HG03354 (cell line): ENCODE measurements around the gene DNAH10.
"Not testable (repeated sequence)": the region's sequence is repeated elsewhere in the genome, so short reads cannot be mapped to it uniquely, and the experiment has no call there.

Experiments
- ATAC-seq: cut with Tn5 transposase; IDR thresholded peaks from one replicate; pipeline ENCODE4 v1.9.1; 2021; ENCODE audit warnings: mild to moderate bottlenecking; ENCODE audit not compliant: unreplicated experiment, poor library complexity, severe bottlenecking

Gene DNAH10

GRCh38 chr12:123939716-123940626, 177.9 kb downstream of the DNAH10 start:
- no peak for ATAC-seq

GRCh38 chr12:123940627-123940966, 178.5 kb downstream of the DNAH10 start:
- no peak for ATAC-seq

GRCh38 chr12:123941000-123941399, 178.9 kb downstream of the DNAH10 start:
- ATAC-seq = no peak

- no peak for ATAC-seq
Observed at GRCh38 chr12:123941624-123942237, 179.6 kb downstream of the DNAH10 start.

- no peak for ATAC-seq
Observed at GRCh38 chr12:123942238-123942653, 180.1 kb downstream of the DNAH10 start.

- ATAC-seq = no peak
Observed at GRCh38 chr12:123942911-123943648, 181.0 kb downstream of the DNAH10 start.

GRCh38 chr12:123943816-123944215, 181.7 kb downstream of the DNAH10 start:
- no peak for ATAC-seq

GRCh38 chr12:123944696-123945095, 182.6 kb downstream of the DNAH10 start:
- ATAC-seq = no peak

- ATAC-seq = no peak
Observed at GRCh38 chr12:123945287-123946151, 183.4 kb downstream of the DNAH10 start.

GRCh38 chr12:123946152-123946515, 184.0 kb downstream of the DNAH10 start:
- no peak for ATAC-seq

GRCh38 chr12:123946516-123947505, 184.7 kb downstream of the DNAH10 start:
- ATAC-seq = not testable (repeated sequence)

- not testable (repeated sequence) for ATAC-seq
Observed at GRCh38 chr12:123947531-123947930, 185.4 kb downstream of the DNAH10 start.

GRCh38 chr12:123948401-123948795, 186.3 kb downstream of the DNAH10 start:
- ATAC-seq = no peak

GRCh38 chr12:123948796-123949769, 187.0 kb downstream of the DNAH10 start:
- no peak for ATAC-seq

GRCh38 chr12:123949770-123950165, 187.7 kb downstream of the DNAH10 start:
- no peak for ATAC-seq

- ATAC-seq = no peak
Observed at GRCh38 chr12:123950476-123951349, 188.6 kb downstream of the DNAH10 start.

- ATAC-seq = no peak
Observed at GRCh38 chr12:123951467-123951866, 189.4 kb downstream of the DNAH10 start.
